ENCODE results near the gene USP2.

Gene USP2

DNA sequence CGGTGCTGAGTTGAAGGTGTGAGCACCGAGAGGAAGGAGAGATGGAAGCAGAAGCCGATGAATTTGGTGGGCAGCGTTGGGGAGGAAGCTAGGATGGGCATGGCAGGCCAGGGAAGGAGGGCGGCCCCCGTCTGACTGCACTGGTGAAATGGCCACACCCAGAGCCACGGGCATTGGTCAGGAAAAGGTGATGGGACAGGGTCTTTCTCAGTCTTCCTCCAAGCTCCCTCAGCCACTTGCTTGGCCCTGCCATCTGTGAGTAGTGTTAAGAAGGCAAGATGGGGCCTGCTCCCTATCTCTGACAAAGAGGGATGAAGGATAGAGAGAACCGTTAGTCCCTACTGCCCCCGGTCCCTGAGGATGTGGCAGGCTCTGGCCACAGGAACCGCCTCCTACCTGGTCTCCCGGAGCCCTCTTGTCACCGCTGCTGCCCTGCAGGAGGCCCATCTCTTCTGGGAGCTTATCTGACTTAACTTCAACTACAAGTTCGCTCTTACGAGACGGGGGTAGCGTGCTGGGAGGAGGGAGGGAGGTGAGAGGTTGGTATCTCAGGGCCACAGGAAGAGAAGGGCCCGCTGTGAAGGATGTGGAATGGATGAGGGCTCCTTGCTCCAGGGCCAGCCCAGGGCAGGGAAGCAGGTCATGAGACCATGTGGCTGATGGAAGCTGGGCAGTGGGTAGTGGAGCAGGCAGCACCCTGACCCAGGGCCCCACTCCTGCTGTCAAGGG lies 71.4 kb downstream of the USP2 start:
- H3K27me3 ChIP-seq (ENCODE audit: insufficient read depth, poor library complexity, severe bottlenecking) = peaks cover 21% of the 10 kb centered on the region
- TF ChIP-seq, protein P1, sequence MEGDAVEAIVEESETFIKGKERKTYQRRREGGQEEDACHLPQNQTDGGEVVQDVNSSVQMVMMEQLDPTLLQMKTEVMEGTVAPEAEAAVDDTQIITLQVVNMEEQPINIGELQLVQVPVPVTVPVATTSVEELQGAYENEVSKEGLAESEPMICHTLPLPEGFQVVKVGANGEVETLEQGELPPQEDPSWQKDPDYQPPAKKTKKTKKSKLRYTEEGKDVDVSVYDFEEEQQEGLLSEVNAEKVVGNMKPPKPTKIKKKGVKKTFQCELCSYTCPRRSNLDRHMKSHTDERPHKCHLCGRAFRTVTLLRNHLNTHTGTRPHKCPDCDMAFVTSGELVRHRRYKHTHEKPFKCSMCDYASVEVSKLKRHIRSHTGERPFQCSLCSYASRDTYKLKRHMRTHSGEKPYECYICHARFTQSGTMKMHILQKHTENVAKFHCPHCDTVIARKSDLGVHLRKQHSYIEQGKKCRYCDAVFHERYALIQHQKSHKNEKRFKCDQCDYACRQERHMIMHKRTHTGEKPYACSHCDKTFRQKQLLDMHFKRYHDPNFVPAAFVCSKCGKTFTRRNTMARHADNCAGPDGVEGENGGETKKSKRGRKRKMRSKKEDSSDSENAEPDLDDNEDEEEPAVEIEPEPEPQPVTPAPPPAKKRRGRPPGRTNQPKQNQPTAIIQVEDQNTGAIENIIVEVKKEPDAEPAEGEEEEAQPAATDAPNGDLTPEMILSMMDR (IDR thresholded peaks at IDR 0.05; ENCODE audit: insufficient read depth, low read length) = no peak
- no peak for TF ChIP-seq GABPA (IDR thresholded peaks at IDR 0.05; ENCODE audit: low read depth)
- TF ChIP-seq POLR2AphosphoS5 (IDR thresholded peaks at IDR 0.05; ENCODE audit: low read depth) = no peak
- no peak for TF ChIP-seq SPI1 (IDR thresholded peaks at IDR 0.05; ENCODE audit: borderline replicate concordance, low read depth)
- no peak for TF ChIP-seq REST (IDR thresholded peaks at IDR 0.05; ENCODE audit: insufficient replicate concordance, low read depth)
- DNase-seq (ENCODE audit: low read depth in 1 of 2, low spot score in 1 of 2) = no peak
- H3K4me3 ChIP-seq (replicated peaks; ENCODE audit: insufficient read depth, low read length) = no peak overlapping the region
- no peak overlapping the region for H3K27ac ChIP-seq (replicated peaks)

DNA sequence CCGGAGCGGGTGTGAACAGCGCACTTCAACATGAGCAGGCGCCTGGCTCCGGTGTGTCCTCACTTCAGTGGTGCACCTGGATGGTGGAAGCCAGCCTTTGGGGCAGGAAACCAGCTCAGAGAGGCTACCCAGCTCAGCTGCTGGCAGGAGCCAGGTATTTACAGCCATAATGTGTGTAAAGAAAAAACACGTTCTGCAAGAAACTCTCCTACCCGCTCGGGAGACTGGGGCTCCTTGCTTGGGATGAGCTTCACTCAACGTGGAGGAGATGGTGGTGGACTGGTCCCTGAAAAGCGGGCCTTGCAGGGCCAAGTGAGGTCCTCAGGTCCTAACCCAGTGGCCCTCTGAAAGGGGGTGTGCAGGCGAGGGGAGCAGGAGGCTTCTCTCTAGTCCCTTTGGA lies 72.1 kb downstream of the USP2 start:
- H3K27ac ChIP-seq (replicated peaks) = no peak overlapping the region
- peaks cover 15% of the 10 kb centered on the region for H3K27me3 ChIP-seq (ENCODE audit: insufficient read depth, poor library complexity, severe bottlenecking)
- TF ChIP-seq REST (IDR thresholded peaks at IDR 0.05; ENCODE audit: insufficient replicate concordance, low read depth) = no peak
- TF ChIP-seq, protein P1 (IDR thresholded peaks at IDR 0.05; ENCODE audit: insufficient read depth, low read length) = no peak
- no peak for TF ChIP-seq SPI1 (IDR thresholded peaks at IDR 0.05; ENCODE audit: borderline replicate concordance, low read depth)
- no peak for TF ChIP-seq GABPA (IDR thresholded peaks at IDR 0.05; ENCODE audit: low read depth)
- TF ChIP-seq POLR2AphosphoS5 (IDR thresholded peaks at IDR 0.05; ENCODE audit: low read depth) = no peak
- no peak for DNase-seq (ENCODE audit: low read depth in 1 of 2, low spot score in 1 of 2)
- H3K4me3 ChIP-seq (replicated peaks; ENCODE audit: insufficient read depth, low read length) = no peak overlapping the region

GRCh38 chr11:119307974-119308373 lies 73.5 kb downstream of the USP2 start:
- H3K27ac ChIP-seq (replicated peaks) = no peak overlapping the region
- H3K27me3 ChIP-seq (ENCODE audit: insufficient read depth, poor library complexity, severe bottlenecking) = peaks cover 6% of the 10 kb centered on the region
- DNase-seq (ENCODE audit: low read depth in 1 of 2, low spot score in 1 of 2) = no peak
- no peak overlapping the region for H3K4me3 ChIP-seq (replicated peaks; ENCODE audit: insufficient read depth, low read length)
- no peak for TF ChIP-seq POLR2AphosphoS5 (IDR thresholded peaks at IDR 0.05; ENCODE audit: low read depth)
- TF ChIP-seq SPI1 (IDR thresholded peaks at IDR 0.05; ENCODE audit: borderline replicate concordance, low read depth) = no peak
- no peak for TF ChIP-seq GABPA (IDR thresholded peaks at IDR 0.05; ENCODE audit: low read depth)
- TF ChIP-seq REST (IDR thresholded peaks at IDR 0.05; ENCODE audit: insufficient replicate concordance, low read depth) = no peak
- TF ChIP-seq, protein P1 (IDR thresholded peaks at IDR 0.05; ENCODE audit: insufficient read depth, low read length) = no peak

All from HL-60 (cell line).